LoVo (cell line): ENCODE measurements around the gene PPM1F.
"Not testable (repeated sequence)": the region's sequence is repeated elsewhere in the genome, so short reads cannot be mapped to it uniquely, and the experiment has no call there.

Source experiments
- DNase-seq: peaks from one replicate; pipeline ENCODE4 v3.0.0-alpha.2; 2016; ENCODE audit warnings: low spot score

Gene PPM1F

GRCh38 chr22:21919526-21920307 is 32.9 kb downstream of the PPM1F start:
- no peak for DNase-seq

GRCh38 chr22:21918466-21919185 is 34.0 kb downstream of the PPM1F start:
- no peak for DNase-seq

DNA sequence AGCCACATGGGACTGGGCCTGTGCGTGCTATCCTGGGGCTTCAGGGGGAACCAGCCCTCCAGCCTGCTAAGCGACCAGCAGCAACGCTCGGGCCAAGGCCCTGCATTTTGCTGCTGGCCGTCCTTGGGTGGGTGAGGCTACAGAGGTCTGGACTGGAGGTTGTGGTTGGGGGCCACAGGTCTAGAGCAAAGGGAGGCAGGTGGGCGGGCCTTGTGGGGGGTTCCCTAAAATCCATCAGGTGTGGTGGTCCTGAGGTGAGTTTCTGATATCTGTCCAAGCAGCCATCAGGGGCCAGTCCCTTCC is 34.7 kb downstream of the PPM1F start:
- no peak for DNase-seq

GRCh38 chr22:21917181-21917958 is 35.3 kb downstream of the PPM1F start:
- no peak for DNase-seq

- no peak for DNase-seq
These were observed 36.2 kb downstream of the PPM1F start for GRCh38 chr22:21916309-21916918.

DNA sequence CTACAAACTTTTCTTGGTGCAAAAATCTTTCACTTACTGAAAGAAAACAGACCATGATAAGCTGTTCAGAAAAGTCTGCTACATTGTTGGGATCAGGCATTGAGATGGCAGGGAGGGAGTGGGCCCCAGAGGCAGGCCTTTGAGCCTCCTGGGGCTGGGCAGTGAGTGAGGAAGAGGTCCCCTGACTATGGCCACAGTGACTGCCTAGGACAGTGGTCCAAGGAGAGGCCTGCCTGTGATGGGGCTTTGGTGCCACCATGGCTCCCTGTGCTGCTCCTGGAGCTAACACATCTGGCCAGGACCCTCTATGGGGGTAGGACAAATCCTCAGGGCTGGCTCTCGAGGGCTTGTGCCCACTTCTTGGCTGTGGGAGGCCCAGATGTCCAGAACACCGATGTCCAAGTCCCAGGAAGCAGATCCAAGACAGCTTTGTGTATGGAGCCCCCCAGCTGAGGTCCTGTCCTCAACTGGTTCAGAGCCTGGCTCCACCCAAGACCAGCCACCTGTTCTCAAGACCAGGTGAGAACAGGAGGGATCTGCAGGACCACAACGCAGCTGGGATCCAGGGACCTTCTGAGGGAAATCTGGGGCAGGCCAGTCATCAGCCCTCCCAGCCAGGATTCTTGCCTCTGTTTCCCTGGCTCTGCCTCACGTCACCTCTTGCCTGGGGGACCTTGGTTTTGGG is 36.9 kb downstream of the PPM1F start:
- DNase-seq: no peak

GRCh38 chr22:21914033-21914642 is 38.5 kb downstream of the PPM1F start:
- DNase-seq: not testable (repeated sequence)

- DNase-seq: not testable (repeated sequence)
These were observed 42.3 kb downstream of the PPM1F start for GRCh38 chr22:21910367-21910766.

GRCh38 chr22:21909871-21910270 is 42.8 kb downstream of the PPM1F start:
- DNase-seq: no peak

DNA sequence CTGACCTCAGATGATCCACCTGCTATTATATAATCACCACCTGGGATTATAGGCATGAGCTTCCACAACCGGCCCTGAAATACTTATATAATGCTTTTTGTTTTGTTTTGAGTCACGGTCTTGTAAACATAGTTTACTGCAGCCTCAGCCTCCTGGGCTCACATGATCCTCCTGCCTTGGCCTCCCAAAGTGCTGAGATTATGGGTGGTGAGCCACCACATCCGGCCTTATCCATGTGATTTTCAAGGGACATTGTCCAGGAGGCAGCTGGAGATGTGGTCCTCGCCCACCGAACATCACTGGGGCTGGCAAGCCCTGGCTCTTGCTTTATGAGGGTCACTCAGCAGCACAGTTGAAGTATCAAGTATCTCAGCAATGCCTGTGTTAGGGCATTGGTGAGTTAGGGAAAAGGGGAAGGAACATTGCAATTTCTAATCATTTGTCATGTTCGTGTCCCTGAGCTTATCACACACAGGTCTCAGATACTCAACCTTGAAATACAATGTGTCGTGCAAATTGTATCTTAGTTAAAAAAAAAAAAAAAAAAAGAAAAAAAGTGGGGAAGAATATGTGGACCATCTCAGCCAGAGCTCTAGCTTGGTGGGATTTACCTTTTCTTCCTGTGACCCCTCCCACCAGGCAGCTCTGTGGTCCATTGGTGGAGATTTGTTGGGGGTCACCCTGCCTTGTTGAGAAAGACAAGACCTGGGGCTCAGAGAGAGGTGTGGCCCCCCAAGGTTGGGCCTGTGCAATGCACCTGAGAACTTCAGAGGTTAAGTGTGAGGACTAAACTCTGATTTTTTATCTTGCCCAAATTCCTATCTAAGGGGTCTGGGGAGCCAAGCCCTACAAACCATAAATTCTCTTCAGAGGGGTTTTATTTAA is 44.8 kb downstream of the PPM1F start:
- no peak for DNase-seq

- not testable (repeated sequence) for DNase-seq
These were observed 47.4 kb downstream of the PPM1F start for GRCh38 chr22:21905234-21905633.

DNA sequence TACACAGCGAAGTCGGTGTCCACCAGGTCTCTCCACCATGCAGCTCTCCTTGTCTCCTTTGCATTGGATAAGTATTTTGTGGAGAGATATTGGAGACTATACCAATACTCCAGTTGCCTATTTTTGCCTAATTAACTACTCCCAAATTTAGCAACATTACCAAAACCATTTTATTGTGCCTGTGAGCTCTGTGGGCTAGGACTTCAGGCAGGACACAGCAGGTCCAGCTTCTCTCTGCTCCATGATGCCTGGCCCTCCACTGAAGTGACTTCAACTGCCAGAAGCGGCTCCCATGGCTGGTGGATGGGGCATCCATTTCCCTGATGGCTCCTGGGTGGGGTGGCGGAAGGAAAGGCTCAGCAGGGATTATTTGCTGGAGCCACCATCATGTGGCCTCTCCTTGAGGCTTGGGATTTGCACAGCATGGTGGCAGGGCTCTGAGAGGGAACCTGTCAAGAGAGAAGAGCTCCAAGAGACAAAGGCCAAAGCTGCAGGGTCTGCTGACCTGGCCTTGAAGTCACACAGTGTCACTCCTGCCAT is 48.3 kb downstream of the PPM1F start:
- no peak for DNase-seq

DNA sequence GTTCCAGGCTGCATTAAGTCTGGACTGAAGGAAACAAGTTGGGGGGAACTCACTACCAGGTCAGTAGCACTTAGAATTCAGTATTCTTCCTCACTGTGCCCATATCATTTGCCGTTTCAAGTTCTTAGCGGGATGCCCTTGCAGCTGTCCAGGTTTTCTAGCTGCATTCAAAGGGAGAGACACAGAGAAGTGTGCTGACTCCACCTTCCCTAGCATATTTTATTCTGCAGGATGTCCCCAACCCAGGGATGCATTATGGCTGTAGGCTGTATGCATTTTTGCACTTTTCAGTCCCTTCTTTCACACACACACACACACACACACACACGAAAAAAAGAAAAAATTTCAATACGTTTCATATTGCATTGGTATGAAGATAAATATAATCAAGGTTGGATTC is 49.4 kb downstream of the PPM1F start:
- DNase-seq: no peak

DNA sequence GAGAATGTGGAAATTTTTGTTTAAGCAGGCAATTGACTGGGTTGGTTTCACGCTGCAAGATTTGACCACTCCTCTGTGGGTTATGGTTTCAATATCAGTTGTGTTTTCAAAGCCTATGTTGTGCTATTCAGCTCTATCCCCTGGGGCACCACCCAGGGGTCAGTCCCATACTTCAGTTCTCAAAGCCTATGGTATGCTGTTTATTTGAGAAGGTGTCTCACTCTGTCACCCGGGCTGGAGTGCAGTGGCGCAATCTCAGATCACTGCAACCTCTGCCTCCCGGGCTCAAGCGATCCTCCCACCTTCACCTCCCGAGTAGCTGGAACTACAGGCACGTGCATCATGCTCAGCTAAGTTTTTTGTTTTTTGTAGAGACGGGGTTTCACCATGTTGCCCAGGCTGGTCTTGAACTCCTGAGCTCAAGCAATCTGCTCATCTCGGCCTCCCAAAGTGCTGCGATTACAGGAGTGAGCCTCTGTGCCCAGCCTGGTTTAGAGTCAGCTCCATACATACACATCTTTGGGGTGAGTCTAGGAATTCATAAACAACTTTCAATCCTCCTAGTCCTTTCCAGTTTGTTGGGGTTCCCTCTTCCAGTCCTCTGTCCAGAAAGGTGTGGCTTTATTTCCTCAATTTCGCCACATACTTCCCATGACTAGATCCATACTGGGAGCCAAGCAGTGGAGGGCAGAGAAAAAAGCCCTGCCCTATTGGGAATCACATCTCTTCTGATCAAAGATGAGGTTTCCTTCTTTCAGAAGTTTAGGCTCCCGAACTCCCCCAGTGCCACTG is 50.2 kb downstream of the PPM1F start:
- DNase-seq: no peak

GRCh38 chr22:21898354-21898896 is 54.2 kb downstream of the PPM1F start:
- DNase-seq: no peak

GRCh38 chr22:21896951-21897513 is 55.6 kb downstream of the PPM1F start:
- no peak for DNase-seq

DNA sequence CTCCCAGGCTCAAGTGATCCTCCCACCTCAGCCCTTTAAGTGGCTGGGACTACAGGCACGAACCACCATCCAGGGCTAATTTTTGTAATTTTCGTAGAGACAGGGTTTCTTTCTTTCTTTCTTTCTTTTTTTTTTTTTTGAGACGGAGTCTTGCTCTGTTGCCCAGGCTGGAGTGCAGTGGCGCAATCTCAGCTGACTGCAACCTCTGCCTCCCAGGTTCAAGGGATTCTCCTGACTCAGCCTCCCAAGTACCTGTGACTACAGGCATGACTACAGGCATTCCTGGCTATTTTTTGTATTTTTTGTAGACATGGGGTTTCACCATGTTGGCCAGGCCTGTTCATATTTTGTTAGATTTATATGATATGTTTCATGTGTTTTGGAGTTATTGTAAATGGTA is 56.4 kb downstream of the PPM1F start:
- DNase-seq: not testable (repeated sequence)

GRCh38 chr22:21894799-21895198 is 57.8 kb downstream of the PPM1F start:
- no peak for DNase-seq
